Measurements from ENCODE around the gene ANKMY1.

Gene ANKMY1, protein sequence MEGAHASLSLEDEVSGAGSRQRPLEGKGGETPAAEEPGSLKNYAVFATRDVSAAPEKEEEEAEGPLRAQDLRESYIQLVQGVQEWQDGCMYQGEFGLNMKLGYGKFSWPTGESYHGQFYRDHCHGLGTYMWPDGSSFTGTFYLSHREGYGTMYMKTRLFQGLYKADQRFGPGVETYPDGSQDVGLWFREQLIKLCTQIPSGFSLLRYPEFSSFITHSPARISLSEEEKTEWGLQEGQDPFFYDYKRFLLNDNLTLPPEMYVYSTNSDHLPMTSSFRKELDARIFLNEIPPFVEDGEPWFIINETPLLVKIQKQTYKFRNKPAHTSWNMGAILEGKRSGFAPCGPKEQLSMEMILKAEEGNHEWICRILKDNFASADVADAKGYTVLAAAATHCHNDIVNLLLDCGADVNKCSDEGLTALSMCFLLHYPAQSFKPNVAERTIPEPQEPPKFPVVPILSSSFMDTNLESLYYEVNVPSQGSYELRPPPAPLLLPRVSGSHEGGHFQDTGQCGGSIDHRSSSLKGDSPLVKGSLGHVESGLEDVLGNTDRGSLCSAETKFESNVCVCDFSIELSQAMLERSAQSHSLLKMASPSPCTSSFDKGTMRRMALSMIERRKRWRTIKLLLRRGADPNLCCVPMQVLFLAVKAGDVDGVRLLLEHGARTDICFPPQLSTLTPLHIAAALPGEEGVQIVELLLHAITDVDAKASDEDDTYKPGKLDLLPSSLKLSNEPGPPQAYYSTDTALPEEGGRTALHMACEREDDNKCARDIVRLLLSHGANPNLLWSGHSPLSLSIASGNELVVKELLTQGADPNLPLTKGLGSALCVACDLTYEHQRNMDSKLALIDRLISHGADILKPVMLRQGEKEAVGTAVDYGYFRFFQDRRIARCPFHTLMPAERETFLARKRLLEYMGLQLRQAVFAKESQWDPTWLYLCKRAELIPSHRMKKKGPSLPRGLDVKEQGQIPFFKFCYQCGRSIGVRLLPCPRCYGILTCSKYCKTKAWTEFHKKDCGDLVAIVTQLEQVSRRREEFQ

DNA sequence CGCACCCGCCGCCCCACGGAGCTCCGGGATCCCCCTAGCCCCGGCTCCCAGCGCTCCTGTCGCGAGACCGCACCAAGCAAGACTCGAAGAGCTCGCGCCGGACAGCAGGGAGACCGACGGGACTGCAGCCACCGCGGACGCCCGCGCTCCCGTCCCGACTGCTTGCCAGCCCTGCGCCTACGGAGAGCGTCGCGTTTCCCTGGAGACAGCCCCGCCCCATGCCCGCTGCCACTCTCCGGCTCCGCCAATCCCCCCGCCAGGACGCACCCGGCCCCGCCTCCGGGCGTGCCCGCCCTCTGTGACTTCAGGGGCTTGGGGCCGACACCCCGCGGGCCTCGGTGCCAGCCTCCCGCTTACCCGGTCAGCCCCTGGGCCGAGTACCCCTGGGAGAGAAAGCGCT, at the start of gene ANKMY1:
Gene ANKMY1 (minus strand): TSS at position 181 of the 400 bp plus-strand sequence. CDS start 653 bp downstream, outside the sequence.
- Histone ChIP-seq H3K4me1 (ENCODE audit: control insufficient read depth in 1 of 2, insufficient read depth in 2 of 2, low read length in 2 of 2) (peaks cover 28 to 29% of the 10 kb centered on the region in 2 donors), H3K9me3 (ENCODE audit: control insufficient read depth in 1 of 2, low read length in 2 of 2) (no peaks in the 10 kb centered on the region), H3K4me3 (ENCODE audit: low read depth in 1 of 2, low read length in 2 of 2) (peak within 1 kb of the TSS; percentile 36 to 43), H3K36me3 (ENCODE audit: control insufficient read depth in 1 of 2, insufficient read depth in 2 of 2, low read length in 2 of 2) (peaks cover 5 to 18% of the 10 kb centered on the region in 2 donors), H3K9ac (ENCODE audit: low read depth in 1 of 2, low read length in 2 of 2) (no peak within 1 kb of the TSS), H3K27ac (ENCODE audit: low read depth, low read length) (no peak within 1 kb of the TSS), H3K27me3 (ENCODE audit: control insufficient read depth in 1 of 2, insufficient read depth in 2 of 2, low read length in 2 of 2) (no peaks in the 10 kb centered on the region)

DNA sequence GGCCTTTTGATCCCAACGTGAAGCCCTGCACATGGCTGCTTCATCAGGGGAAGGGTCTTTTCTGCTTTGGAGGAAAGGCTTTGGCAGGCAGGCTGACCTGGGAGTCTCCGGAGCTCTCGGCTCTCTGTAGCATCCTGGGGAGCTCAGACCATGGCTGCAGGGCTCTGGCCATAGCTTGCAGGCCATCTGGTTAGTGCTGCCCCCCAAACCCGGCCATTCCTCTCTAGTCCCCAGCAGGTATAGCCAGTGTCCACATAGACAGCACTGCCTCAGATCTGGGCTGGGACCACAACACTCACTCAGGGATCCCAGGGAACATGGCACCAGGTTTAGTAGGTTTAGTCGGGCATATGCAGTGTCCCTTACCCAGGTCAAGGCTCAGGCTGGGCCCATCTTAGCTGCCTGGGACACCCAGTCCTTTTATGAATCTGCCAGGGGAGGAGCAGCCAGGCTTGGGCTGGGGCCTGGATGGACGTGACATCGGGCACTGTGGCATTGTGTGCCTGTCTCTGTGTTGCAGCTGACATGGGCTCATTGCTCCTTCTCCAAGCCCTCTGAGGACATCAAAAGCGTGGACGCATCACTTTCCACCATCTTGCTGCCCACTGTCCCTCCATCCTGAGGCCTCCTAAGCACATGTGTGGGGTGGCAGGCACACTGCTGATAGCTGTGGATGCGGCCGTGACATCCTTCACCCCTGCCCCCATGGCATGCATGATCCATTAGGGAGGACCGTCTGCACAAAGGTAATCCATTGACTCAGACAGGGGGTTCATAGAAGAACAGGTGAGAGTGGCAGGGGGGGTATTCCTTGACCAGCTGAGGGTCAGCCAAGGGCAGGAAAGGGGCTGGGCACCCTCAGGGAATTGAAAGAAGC, 48.3 kb upstream of the ANKMY1 start:
- H3K4me3 ChIP-seq (ENCODE audit: low read depth in 1 of 2, low read length in 2 of 2) = peak overlapping the region; percentile 63 to 88
- peaks cover 28 to 34% of the 10 kb centered on the region in 2 donors for H3K4me1 ChIP-seq (ENCODE audit: control insufficient read depth in 1 of 2, insufficient read depth in 2 of 2, low read length in 2 of 2)
- no peaks in the 10 kb centered on the region for H3K27me3 ChIP-seq (ENCODE audit: control insufficient read depth in 1 of 2, insufficient read depth in 2 of 2, low read length in 2 of 2)
- peak overlapping the region; percentile 88 for H3K27ac ChIP-seq (ENCODE audit: low read depth, low read length)
- H3K9ac ChIP-seq (ENCODE audit: low read depth in 1 of 2, low read length in 2 of 2) = peak overlapping the region; percentile 88 to 91
- H3K9me3 ChIP-seq (ENCODE audit: control insufficient read depth in 1 of 2, low read length in 2 of 2) = no peaks in the 10 kb centered on the region
- H3K36me3 ChIP-seq (ENCODE audit: control insufficient read depth in 1 of 2, insufficient read depth in 2 of 2, low read length in 2 of 2) = no peaks in the 10 kb centered on the region

DNA sequence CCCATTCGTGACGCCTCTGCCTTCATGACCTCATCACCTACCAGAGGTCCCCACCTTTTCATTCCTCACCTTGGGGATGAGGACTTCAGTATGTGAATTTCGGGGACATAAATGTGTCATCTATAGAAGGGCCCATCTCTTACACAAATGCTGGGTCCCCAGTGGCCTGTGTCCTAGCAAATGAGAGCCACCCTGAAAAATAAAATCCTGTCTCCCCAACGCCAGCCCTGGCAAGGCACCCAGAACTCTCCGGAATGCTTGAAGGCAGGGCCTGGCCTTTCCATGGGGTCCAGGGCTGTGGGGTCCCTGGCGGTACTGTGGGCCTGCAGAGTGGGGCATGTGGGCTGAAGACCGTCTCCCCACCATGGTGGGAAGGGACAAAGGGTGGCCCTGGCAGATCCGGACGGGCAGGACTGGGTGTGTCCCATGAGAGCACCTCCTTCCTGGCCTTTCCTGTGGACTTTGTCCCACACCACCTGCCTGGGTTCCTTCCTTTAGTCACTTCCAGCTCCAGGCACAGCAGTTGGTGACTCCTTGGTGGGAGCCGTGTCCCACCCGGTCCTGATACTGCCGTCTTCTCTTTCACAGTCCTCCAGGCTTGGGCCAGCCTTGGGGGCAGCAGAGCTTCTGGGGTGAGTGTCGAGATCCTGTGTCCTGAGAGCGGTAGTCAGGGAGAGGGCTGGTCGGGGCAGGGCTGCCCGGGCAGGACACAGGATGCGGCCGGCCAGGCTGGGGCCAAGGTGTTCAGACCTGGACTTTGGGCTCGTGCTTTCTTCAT, 47.3 kb upstream of the ANKMY1 start:
- Histone ChIP-seq H3K4me3 (ENCODE audit: low read depth in 1 of 2, low read length in 2 of 2) (peak overlapping the region; percentile 63 to 88), H3K27ac (ENCODE audit: low read depth, low read length) (peak overlapping the region; percentile 88), H3K9ac (ENCODE audit: low read depth in 1 of 2, low read length in 2 of 2) (peak overlapping the region; percentile 88 to 91), H3K4me1 (ENCODE audit: control insufficient read depth in 1 of 2, insufficient read depth in 2 of 2, low read length in 2 of 2) (peaks cover 26 to 34% of the 10 kb centered on the region in 2 donors), H3K36me3 (ENCODE audit: control insufficient read depth in 1 of 2, insufficient read depth in 2 of 2, low read length in 2 of 2) (peaks cover 0 to 8% of the 10 kb centered on the region in 2 donors), H3K27me3 (ENCODE audit: control insufficient read depth in 1 of 2, insufficient read depth in 2 of 2, low read length in 2 of 2) (no peaks in the 10 kb centered on the region), H3K9me3 (ENCODE audit: control insufficient read depth in 1 of 2, low read length in 2 of 2) (no peaks in the 10 kb centered on the region)

DNA sequence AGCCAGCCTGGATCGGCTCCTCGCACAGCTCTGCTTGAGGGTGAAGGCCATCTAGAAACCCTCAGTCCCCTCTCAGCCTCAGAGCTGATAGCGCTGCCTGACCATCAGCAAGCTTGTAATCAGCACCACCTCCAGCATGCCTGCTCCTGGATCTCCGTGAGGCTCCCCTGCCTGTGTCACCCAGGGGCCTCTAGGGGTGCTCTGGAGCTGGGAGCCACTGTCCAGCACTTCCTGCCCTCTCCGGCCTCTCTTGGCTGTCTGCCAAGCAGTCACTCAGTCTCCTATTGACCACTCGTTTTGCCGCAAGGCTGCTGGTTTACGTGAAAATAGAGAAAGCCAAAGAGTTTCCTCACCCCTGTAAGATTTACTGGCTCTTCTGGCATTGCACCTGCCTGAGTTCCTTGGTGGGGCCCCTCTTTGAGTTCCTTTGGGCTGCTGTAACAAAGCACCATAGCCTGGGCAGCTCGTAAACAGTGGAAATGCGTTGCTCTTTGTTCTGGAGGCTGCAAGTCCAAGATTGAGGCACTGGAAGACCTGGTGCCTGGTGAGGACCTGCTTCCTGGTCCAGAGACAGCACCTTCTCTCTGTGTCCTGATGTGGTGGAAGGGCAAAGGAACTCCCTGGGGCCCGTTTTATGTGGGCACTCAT, 46.6 kb upstream of the ANKMY1 start:
- Histone ChIP-seq H3K27ac (ENCODE audit: low read depth, low read length) (peak overlapping the region; percentile 88), H3K4me3 (ENCODE audit: low read depth in 1 of 2, low read length in 2 of 2) (peak overlapping the region; percentile 63 to 88), H3K27me3 (ENCODE audit: control insufficient read depth in 1 of 2, insufficient read depth in 2 of 2, low read length in 2 of 2) (no peaks in the 10 kb centered on the region), H3K9me3 (ENCODE audit: control insufficient read depth in 1 of 2, low read length in 2 of 2) (no peaks in the 10 kb centered on the region), H3K4me1 (ENCODE audit: control insufficient read depth in 1 of 2, insufficient read depth in 2 of 2, low read length in 2 of 2) (peaks cover 26 to 34% of the 10 kb centered on the region in 2 donors), H3K9ac (ENCODE audit: low read depth in 1 of 2, low read length in 2 of 2) (peak overlapping the region; percentile 63 to 91), H3K36me3 (ENCODE audit: control insufficient read depth in 1 of 2, insufficient read depth in 2 of 2, low read length in 2 of 2) (peaks cover 0 to 14% of the 10 kb centered on the region in 2 donors)

DNA sequence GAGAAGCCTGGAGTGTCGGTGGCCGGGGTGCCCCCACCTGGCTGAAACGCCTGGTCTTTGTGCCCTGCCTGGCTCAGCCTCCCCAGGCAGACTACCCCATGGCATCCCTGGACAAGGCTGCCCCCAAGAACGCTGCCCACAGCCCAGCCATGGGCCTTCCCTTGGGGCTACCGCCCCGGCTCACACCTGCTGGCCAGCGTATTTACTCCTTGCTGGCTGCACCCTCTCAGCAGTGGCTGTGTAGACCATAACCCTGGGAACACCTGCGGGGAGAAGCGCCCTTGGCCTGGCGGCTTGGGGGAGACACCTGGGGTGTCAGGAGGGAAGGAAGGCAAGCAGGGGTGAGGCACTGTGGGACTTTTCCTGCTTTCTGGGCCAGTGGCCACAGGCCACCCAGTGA, 46.1 kb upstream of the ANKMY1 start:
- Histone ChIP-seq H3K27me3 (ENCODE audit: control insufficient read depth in 1 of 2, insufficient read depth in 2 of 2, low read length in 2 of 2) (no peaks in the 10 kb centered on the region), H3K4me3 (ENCODE audit: low read depth in 1 of 2, low read length in 2 of 2) (peak overlapping the region in 1 of 2 donors; percentile 63), H3K4me1 (ENCODE audit: control insufficient read depth in 1 of 2, insufficient read depth in 2 of 2, low read length in 2 of 2) (peaks cover 26 to 34% of the 10 kb centered on the region in 2 donors), H3K36me3 (ENCODE audit: control insufficient read depth in 1 of 2, insufficient read depth in 2 of 2, low read length in 2 of 2) (peaks cover 2 to 18% of the 10 kb centered on the region in 2 donors), H3K9me3 (ENCODE audit: control insufficient read depth in 1 of 2, low read length in 2 of 2) (no peaks in the 10 kb centered on the region), H3K27ac (ENCODE audit: low read depth, low read length) (peak overlapping the region; percentile 88), H3K9ac (ENCODE audit: low read depth in 1 of 2, low read length in 2 of 2) (no peak overlapping the region)

DNA sequence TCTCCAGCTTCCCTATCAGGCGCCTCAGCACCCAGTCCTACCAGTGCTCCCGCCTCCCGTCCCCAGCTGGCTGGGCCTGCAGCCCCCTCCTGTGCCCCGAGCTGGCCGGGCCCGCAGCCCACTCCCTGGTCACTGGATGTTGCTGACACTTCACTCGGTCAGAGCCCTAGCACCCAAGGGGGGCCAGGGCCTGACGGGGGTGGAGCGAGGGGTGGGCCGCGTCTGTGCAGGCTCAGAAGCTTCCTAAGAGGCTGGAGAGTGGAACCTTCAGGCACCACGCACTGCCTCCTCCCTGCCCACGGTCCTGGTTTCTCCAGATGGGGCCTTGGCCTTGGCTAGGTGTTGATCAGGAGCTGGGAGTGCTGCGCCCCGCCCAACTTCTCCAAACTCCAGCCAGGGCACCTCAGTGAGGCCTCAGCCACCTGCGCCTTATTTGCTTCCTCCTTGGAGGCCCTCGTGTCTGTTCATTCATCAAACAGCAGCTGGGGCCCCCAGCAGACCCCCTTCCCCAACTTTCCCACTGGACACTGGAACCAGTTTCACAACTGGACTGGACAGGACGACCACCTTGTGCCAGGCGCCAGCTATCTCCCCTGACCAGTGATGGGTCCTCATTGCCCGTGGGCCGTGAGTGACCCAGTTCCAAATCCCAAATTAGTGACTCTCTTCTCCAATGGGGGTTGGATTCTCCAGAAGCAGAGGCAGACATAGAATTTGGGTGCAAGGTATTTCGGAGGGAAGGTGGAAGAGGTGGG, 45.5 kb upstream of the ANKMY1 start:
- peaks cover 26 to 34% of the 10 kb centered on the region in 2 donors for H3K4me1 ChIP-seq (ENCODE audit: control insufficient read depth in 1 of 2, insufficient read depth in 2 of 2, low read length in 2 of 2)
- no peaks in the 10 kb centered on the region for H3K27me3 ChIP-seq (ENCODE audit: control insufficient read depth in 1 of 2, insufficient read depth in 2 of 2, low read length in 2 of 2)
- H3K9ac ChIP-seq (ENCODE audit: low read depth in 1 of 2, low read length in 2 of 2) = no peak overlapping the region
- no peaks in the 10 kb centered on the region for H3K9me3 ChIP-seq (ENCODE audit: control insufficient read depth in 1 of 2, low read length in 2 of 2)
- peak overlapping the region in 1 of 2 donors; percentile 28 for H3K4me3 ChIP-seq (ENCODE audit: low read depth in 1 of 2, low read length in 2 of 2)
- no peak overlapping the region for H3K27ac ChIP-seq (ENCODE audit: low read depth, low read length)
- H3K36me3 ChIP-seq (ENCODE audit: control insufficient read depth in 1 of 2, insufficient read depth in 2 of 2, low read length in 2 of 2) = peaks cover 6 to 22% of the 10 kb centered on the region in 2 donors

DNA sequence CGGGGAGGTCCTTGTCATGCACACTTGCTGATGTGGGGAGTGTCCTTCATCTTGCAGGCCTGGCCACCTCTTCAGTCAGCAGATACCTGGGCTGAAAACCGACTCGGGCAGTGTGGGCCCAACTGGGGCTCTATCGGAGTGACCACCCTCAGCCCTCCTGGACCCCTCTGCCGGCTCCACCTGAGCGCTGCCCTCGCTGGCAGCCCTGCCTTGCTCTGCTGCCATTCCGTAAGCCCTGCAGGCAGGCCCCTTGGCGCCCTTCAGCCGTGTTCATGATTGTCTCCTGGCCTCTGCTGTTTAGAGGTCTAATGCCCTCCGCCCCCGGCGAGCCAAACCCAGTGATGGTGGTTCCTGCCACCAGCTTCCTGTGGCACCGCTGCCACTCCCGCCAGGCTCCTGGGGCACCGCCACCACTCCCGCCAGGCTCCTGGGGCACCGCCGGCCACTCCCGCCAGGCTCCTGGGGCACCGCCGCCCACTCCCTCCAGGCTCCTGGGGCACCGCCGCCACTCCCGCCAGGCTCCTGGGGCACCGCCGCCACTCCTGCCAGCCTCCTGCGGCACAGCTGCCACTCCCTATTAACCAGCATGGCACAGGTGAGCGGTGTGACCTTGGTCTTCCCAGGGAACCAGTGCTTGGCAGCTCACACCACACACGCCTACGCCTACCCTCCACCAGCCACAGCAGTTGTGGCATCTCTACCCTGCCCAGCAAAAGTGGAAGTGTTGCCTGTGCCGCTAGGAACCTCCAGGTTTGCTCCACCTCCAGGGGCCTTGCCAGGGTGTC, 44.7 kb upstream of the ANKMY1 start:
- Histone ChIP-seq H3K9me3 (ENCODE audit: control insufficient read depth in 1 of 2, low read length in 2 of 2) (no peaks in the 10 kb centered on the region), H3K9ac (ENCODE audit: low read depth in 1 of 2, low read length in 2 of 2) (no peak overlapping the region), H3K27ac (ENCODE audit: low read depth, low read length) (no peak overlapping the region), H3K4me1 (ENCODE audit: control insufficient read depth in 1 of 2, insufficient read depth in 2 of 2, low read length in 2 of 2) (peaks cover 25 to 34% of the 10 kb centered on the region in 2 donors), H3K4me3 (ENCODE audit: low read depth in 1 of 2, low read length in 2 of 2) (peak overlapping the region in 1 of 2 donors; percentile 28), H3K27me3 (ENCODE audit: control insufficient read depth in 1 of 2, insufficient read depth in 2 of 2, low read length in 2 of 2) (no peaks in the 10 kb centered on the region), H3K36me3 (ENCODE audit: control insufficient read depth in 1 of 2, insufficient read depth in 2 of 2, low read length in 2 of 2) (peaks cover 10 to 28% of the 10 kb centered on the region in 2 donors)

DNA sequence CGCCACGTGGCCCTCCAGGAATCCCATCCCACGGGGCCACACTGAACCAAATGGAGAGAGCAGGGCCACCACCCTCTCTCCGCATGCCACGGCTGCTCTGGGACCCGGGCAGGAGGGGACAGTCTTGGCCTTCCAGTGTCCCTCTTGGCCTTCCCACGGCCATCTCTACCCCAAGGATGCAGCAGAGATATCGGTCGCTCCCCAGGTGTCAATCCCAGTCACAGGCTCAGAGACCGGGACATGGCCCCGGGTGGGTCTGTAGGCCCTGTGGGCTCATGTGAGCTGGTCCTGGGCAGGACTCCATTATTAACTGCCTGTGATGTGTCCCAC, 44.0 kb upstream of the ANKMY1 start:
- H3K9me3 ChIP-seq (ENCODE audit: control insufficient read depth in 1 of 2, low read length in 2 of 2) = no peaks in the 10 kb centered on the region
- peaks cover 10 to 28% of the 10 kb centered on the region in 2 donors for H3K36me3 ChIP-seq (ENCODE audit: control insufficient read depth in 1 of 2, insufficient read depth in 2 of 2, low read length in 2 of 2)
- H3K27ac ChIP-seq (ENCODE audit: low read depth, low read length) = no peak overlapping the region
- H3K4me1 ChIP-seq (ENCODE audit: control insufficient read depth in 1 of 2, insufficient read depth in 2 of 2, low read length in 2 of 2) = peaks cover 22 to 34% of the 10 kb centered on the region in 2 donors
- H3K4me3 ChIP-seq (ENCODE audit: low read depth in 1 of 2, low read length in 2 of 2) = no peak overlapping the region
- no peak overlapping the region for H3K9ac ChIP-seq (ENCODE audit: low read depth in 1 of 2, low read length in 2 of 2)
- no peaks in the 10 kb centered on the region for H3K27me3 ChIP-seq (ENCODE audit: control insufficient read depth in 1 of 2, insufficient read depth in 2 of 2, low read length in 2 of 2)

Measured in duodenal mucosa (tissue), 2 donors.